ENCODE results near the gene GNG7. TPM values are rescaled to one million over a fixed set of nuclear protein-coding genes. Genes with fewer than 3 reads are reported as not detected.
A peak's percentile ranks its signal among the peaks of the same experiment; 100 is the strongest.
"Not testable (repeated sequence)": the region's sequence is repeated elsewhere in the genome, so short reads cannot be mapped to it uniquely, and the experiment has no call there.

Gene GNG7
- polyA plus RNA-seq, 3 donors from 2014 or later, result 0.22 to 0.84 (median 0.33) TPM

- peak overlapping the region in 1 of 6 donors; percentile 53 for H3K27ac Mint-ChIP-seq
- no peaks in the 10 kb centered on the region for H3K9me3 Mint-ChIP-seq
- H3K4me1 Mint-ChIP-seq, result peaks cover 0 to 5% of the 10 kb centered on the region in 2 donors
- H3K27me3 Mint-ChIP-seq (ENCODE audit: low read depth in 3 of 3), result peaks cover 0 to 4% (median 0%) of the 10 kb centered on the region in 3 donors
- DNase-seq, result no peak
- no peaks in the 10 kb centered on the region for H3K36me3 Mint-ChIP-seq
- no peak overlapping the region for H3K4me3 Mint-ChIP-seq
These were observed 168.6 kb downstream of the GNG7 start for GRCh38 chr19:2533686-2534422.

GRCh38 chr19:2533072-2533425, 169.4 kb downstream of the GNG7 start:
- Mint-ChIP-seq H3K27me3 (ENCODE audit: low read depth in 3 of 3) (peaks cover 0 to 4% (median 0%) of the 10 kb centered on the region in 3 donors), H3K36me3 (no peaks in the 10 kb centered on the region), H3K4me3 (no peak overlapping the region), H3K27ac (no peak overlapping the region), H3K9me3 (no peaks in the 10 kb centered on the region), H3K4me1 (peaks cover 0 to 5% of the 10 kb centered on the region in 2 donors)
- no peak for DNase-seq

GRCh38 chr19:2532252-2533071, 170.0 kb downstream of the GNG7 start:
- no peak overlapping the region for H3K27ac Mint-ChIP-seq
- no peaks in the 10 kb centered on the region for H3K9me3 Mint-ChIP-seq
- H3K27me3 Mint-ChIP-seq (ENCODE audit: low read depth in 3 of 3), result peaks cover 0 to 4% (median 0%) of the 10 kb centered on the region in 3 donors
- H3K4me3 Mint-ChIP-seq, result no peak overlapping the region
- peaks cover 0 to 5% of the 10 kb centered on the region in 2 donors for H3K4me1 Mint-ChIP-seq
- H3K36me3 Mint-ChIP-seq, result no peaks in the 10 kb centered on the region
- DNase-seq, result no peak

GRCh38 chr19:2529942-2530341, 172.6 kb downstream of the GNG7 start:
- not testable (repeated sequence) for H3K27ac Mint-ChIP-seq

GRCh38 chr19:2529473-2529918, 173.0 kb downstream of the GNG7 start:
- Mint-ChIP-seq H3K36me3 (no peaks in the 10 kb centered on the region), H3K4me1 (peaks cover 0 to 5% of the 10 kb centered on the region in 2 donors), H3K27ac (no peak overlapping the region), H3K27me3 (ENCODE audit: low read depth in 3 of 3) (peaks cover 0 to 4% (median 0%) of the 10 kb centered on the region in 3 donors), H3K9me3 (no peaks in the 10 kb centered on the region), H3K4me3 (no peak overlapping the region)
- DNase-seq, result no peak

More at GRCh38 chr19:2529942-2530341, 172.6 kb downstream of the GNG7 start:
- H3K36me3 Mint-ChIP-seq; H3K9me3 Mint-ChIP-seq; H3K4me1 Mint-ChIP-seq; H3K27me3 Mint-ChIP-seq (ENCODE audit: low read depth in 3 of 3); H3K4me3 Mint-ChIP-seq; DNase-seq: not testable (repeated sequence)

DNA sequence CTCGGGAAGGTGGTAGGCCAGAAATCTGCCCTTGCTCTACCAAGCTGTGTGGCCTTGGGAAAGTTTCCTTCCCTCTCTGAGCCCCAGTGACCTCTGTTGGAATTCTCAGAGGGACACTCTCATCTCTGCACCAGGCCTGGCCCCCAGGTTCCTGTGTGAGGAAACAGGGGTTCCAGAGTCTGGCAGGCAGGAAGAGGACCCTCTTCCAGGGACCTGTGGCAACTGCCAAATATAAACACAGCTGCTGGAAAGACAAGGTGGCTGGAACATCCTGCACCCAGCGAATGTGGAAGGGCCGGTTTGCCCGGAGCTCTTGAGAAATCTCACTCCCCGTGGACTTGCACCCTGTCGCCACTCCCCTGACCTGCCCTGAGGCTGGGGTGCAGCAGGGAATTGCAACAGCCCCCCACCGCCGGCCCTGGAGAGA, 173.8 kb downstream of the GNG7 start:
- Mint-ChIP-seq H3K4me3 (no peak overlapping the region), H3K9me3 (no peaks in the 10 kb centered on the region), H3K4me1 (peaks cover 0 to 5% of the 10 kb centered on the region in 2 donors), H3K36me3 (no peaks in the 10 kb centered on the region), H3K27ac (no peak overlapping the region), H3K27me3 (ENCODE audit: low read depth in 3 of 3) (no peaks in the 10 kb centered on the region)
- no peak for DNase-seq

GRCh38 chr19:2527686-2528085, 174.8 kb downstream of the GNG7 start:
- no peak overlapping the region for H3K27ac Mint-ChIP-seq
- H3K27me3 Mint-ChIP-seq (ENCODE audit: low read depth in 3 of 3), result no peaks in the 10 kb centered on the region
- no peak overlapping the region for H3K4me3 Mint-ChIP-seq
- H3K9me3 Mint-ChIP-seq, result no peaks in the 10 kb centered on the region
- no peaks in the 10 kb centered on the region for H3K36me3 Mint-ChIP-seq
- DNase-seq, result no peak
- H3K4me1 Mint-ChIP-seq, result no peaks in the 10 kb centered on the region

DNA sequence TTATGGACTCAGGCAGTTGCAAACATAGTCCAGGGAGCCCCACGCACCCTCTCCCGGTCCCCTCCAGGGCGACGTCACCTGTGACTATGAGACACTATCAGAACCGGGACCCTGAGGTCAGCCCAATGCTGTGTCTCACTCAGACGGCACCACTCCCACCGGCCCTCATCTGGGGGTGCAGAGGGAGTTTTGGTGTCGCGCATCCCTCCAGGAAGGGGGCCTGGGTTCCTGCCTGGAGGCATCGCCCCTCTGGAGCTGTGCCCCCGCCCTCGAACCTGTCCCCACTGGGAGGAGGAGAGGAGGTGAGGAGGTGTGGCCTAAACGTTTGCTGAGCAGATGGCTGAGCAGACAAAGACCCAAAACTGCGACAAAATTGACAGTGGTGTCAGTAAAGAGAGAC, 175.3 kb downstream of the GNG7 start:
- Mint-ChIP-seq H3K4me3 (no peak overlapping the region), H3K27me3 (ENCODE audit: low read depth in 3 of 3) (no peaks in the 10 kb centered on the region), H3K4me1 (no peaks in the 10 kb centered on the region), H3K36me3 (no peaks in the 10 kb centered on the region), H3K9me3 (no peaks in the 10 kb centered on the region), H3K27ac (no peak overlapping the region)
- no peak for DNase-seq

DNA sequence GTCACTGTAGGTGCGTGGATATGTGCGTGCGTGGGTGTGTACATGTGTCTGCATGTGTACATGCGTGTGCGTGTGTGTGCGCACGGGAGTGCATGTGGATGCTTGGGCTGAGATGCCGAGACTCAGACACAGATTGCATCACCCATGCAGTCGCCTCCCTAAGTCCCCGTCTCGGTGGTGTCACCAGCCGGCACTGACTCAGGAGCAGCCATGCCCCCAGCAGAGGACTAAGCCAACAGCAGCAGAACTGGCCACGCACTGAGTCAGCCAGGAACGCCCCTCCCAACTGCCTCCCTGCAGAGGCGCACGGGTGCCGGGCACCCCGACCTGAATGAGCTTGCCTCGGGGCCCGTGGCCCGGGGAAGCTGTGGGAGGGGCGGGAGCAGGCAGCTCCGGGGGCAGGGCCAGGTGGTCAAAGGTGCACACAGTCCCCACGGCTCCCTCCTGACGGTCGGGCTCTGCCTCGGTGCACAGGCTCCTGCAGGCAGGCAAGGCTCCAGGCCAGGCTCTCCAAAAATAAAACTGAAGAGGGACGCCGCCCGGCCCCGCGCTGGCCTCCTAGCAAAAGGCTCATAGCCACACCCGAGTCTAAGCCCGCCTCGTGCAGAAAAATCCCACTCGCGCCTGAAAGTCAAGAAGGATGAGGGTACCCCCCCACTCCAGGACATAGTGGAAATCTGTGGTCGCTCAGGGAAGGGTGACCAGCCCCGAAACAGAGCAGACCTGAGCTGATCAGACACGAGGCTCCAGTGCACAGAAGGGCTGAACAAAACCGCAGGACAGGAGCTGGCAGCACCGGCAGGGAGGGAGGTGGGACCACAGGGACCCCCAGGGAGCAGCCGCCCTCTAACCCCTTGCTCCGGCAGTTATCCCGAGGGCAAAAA, 177.4 kb downstream of the GNG7 start:
- DNase-seq, result no peak
- Mint-ChIP-seq H3K4me1 (no peaks in the 10 kb centered on the region), H3K27me3 (ENCODE audit: low read depth in 3 of 3) (no peaks in the 10 kb centered on the region), H3K36me3 (no peaks in the 10 kb centered on the region), H3K9me3 (no peaks in the 10 kb centered on the region), H3K4me3 (no peak overlapping the region), H3K27ac (peak overlapping the region in 1 of 6 donors; percentile 43)

DNA sequence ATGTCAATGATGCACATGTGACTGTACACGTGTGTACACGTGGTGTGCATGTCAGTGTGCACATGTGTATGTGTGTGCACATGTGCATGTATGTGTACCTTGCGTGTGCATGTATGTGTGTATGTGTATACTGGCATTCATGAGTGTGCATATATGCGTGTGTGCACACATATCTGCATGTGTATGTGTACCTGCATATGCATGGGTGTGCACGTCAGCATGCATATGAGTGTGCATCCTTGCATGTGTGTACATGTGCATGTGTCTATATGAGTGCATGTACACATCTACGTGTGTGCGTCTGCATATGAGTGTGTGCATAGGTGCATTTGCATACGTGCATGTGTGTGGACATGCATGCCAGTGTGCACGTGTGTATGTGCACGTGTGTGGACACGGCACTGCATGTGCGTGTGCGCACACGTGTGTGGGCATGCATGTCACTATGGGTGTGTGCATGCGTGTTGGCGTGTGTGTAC, 178.1 kb downstream of the GNG7 start:
- Mint-ChIP-seq H3K9me3 (no peaks in the 10 kb centered on the region), H3K27ac (peak overlapping the region in 3 of 6 donors; percentile 31 to 52 (median 43)), H3K4me1 (no peaks in the 10 kb centered on the region), H3K36me3 (no peaks in the 10 kb centered on the region), H3K27me3 (ENCODE audit: low read depth in 3 of 3) (no peaks in the 10 kb centered on the region), H3K4me3 (no peak overlapping the region)
- no peak for DNase-seq

- Mint-ChIP-seq H3K4me1 (no peaks in the 10 kb centered on the region), H3K27ac (no peak overlapping the region), H3K36me3 (no peaks in the 10 kb centered on the region), H3K27me3 (ENCODE audit: low read depth in 3 of 3) (no peaks in the 10 kb centered on the region), H3K4me3 (no peak overlapping the region), H3K9me3 (no peaks in the 10 kb centered on the region)
- DNase-seq, result no peak
These were observed 178.7 kb downstream of the GNG7 start for GRCh38 chr19:2523630-2524311.

DNA sequence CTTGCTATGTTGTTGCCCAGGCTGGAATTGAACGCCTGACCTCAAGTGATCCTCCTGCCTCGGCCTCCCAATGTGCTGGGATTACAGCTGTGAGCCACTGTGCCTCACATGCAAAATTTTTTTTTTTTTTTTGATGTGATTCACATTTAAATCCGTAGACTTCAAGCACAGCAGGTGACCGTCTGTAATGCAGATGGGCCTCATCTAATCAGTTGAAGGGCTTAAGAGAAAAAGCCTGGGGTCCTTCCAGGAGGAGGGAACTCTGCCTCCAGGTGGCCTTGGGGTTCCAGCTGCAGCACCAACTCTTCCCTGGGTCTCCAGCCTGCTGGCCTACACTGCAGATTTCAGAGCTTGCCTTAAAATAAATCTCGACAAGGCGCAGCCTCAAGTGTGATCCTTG, 183.0 kb downstream of the GNG7 start:
- Mint-ChIP-seq H3K36me3 (peaks cover 0 to 3% (median 0%) of the 10 kb centered on the region in 3 donors), H3K4me3 (no peak overlapping the region), H3K27ac (no peak overlapping the region), H3K4me1 (no peaks in the 10 kb centered on the region), H3K27me3 (ENCODE audit: low read depth in 3 of 3) (peaks cover 0 to 2% (median 0%) of the 10 kb centered on the region in 3 donors), H3K9me3 (no peaks in the 10 kb centered on the region)
- no peak for DNase-seq

GRCh38 chr19:2518856-2519255, 183.6 kb downstream of the GNG7 start:
- H3K4me1 Mint-ChIP-seq; H3K27me3 Mint-ChIP-seq (ENCODE audit: low read depth in 3 of 3); H3K9me3 Mint-ChIP-seq: not testable (repeated sequence)

More at GRCh38 chr19:2518856-2519255, 183.6 kb downstream of the GNG7 start:
- H3K4me3 Mint-ChIP-seq, DNase-seq, H3K36me3 Mint-ChIP-seq, H3K27ac Mint-ChIP-seq: not testable (repeated sequence)

All from immature natural killer cell (primary cell).